Ecto neural progenitor cell (in vitro differentiated cells): ENCODE measurements around the gene ADAT2.
A peak's percentile ranks its signal among the peaks of the same experiment; 100 is the strongest.
"Not testable (repeated sequence)": the region's sequence is repeated elsewhere in the genome, so short reads cannot be mapped to it uniquely, and the experiment has no call there.

Experiments
- DNase-seq: peaks from one replicate; pipeline ENCODE4 v3.0.0-alpha.2; 2018; ENCODE audit warnings: low spot score

ADAT2 gene

GRCh38 chr6:143450453-143451371, at the start of gene ADAT2, which contains the start of gene PEX3:
TSS of gene ADAT2 (minus strand) at chr6:143450695. CDS start at chr6:143450658, 37 bp downstream.
TSS of gene PEX3 (plus strand) at chr6:143450805. CDS start at chr6:143451043, 238 bp downstream.
- DNase-seq = peak; percentile 96

- DNase-seq = no peak
Measured at GRCh38 chr6:143498428-143498827, 47.9 kb upstream of the ADAT2 start.

- no peak for DNase-seq
Measured at GRCh38 chr6:143496974-143497373, 46.5 kb upstream of the ADAT2 start.

DNA sequence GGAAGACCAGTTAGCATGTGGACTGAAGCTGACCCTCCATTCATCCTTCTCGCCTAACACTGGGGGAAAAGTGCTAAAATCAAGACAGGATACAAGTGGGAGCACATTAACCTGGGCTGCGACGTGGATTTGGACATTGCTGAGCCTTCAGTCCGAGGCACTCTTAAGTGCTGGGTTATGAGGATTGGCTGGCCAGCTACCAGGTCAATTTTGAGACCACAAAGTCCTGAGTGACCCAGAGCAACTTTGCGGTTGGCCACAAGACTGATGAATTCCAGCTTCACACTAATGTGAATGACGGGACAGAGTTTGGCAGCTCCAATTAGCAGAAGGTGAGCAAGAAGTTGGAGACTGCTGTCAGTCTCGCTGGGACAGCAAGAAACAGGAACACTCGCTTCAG, 40.3 kb upstream of the ADAT2 start:
- DNase-seq = no peak

- no peak for DNase-seq
Measured at GRCh38 chr6:143490244-143490643, 39.7 kb upstream of the ADAT2 start.

DNA sequence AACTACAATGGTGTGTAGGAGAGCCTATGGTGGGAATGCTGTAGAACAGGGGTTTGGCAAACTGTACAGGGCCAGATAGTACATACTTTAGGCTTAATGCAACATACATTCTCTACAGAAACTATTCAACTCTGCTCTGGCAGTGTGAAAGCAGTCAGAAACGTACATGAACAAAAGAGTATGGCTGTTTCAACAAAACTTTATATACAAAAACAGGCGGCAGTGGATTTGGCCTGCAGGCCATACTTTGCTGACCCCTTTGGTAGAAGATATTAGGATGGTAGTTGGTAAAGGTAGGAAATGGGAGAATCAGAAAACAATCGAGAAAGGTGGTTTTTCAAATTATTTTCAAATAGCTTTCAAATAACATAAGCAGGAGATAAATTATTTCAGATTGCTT, 36.3 kb upstream of the ADAT2 start:
- DNase-seq = no peak

DNA sequence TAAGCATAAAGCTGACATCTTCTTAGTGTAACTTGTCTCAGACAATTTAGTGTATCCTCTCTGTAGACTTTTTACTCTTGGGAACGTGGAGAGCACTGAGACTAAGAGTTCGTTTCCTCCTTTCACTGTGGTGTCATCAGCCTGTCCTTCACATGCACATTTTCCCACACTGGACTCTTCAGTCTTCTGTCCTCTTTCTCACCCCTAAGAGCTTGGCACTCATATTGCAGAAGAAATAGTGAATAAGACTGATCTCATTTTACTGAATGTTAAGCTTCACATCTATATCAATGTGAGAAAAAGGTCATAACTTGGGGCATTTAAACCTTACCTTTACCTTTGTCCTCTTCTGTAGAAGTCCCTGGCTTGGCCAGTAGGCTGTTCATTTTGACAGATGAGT, 35.5 kb upstream of the ADAT2 start:
- no peak for DNase-seq

GRCh38 chr6:143482593-143482992, 32.1 kb upstream of the ADAT2 start:
- DNase-seq = no peak

GRCh38 chr6:143478479-143479062, 28.1 kb upstream of the ADAT2 start:
- DNase-seq = no peak

- DNase-seq = no peak
Measured at GRCh38 chr6:143476545-143476944, 26.1 kb upstream of the ADAT2 start.

DNA sequence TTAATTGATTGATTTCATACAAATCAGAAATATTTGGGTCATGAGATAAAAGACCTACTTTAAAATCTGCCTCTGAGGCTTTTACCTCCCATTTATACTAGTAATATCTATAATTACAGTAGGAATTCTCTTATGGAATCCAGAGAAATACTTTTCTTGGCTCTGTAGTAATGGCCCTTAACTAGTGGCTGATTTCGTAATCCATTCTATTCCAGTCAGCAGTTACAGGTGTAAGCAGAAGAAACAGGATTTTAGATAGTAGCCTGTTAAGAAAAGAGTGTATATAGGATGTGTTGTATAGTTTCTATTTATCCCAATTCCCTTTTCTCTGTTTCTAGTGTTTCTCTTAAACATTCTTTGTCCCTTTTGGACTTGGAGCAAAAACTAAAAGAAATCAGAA, 21.3 kb upstream of the ADAT2 start:
- no peak for DNase-seq

DNA sequence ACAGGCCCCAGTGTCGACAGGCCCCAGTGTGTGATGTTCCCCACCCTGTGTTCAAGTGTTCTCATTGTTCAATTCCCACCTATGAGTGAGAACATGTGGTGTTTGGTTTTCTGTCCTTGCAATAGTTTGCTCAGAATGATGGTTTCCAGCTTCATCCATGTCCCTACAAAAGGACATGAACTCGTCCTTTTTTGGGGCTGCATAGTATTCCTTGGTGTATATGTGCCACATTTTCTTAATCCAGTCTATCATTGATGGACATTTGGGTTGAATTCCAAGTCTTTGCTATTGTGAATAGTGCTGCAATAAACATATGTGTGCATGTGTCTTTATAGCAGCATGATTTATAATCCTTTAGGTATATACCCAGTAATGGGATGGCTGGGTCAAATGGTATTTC, 18.3 kb upstream of the ADAT2 start:
- not testable (repeated sequence) for DNase-seq

DNA sequence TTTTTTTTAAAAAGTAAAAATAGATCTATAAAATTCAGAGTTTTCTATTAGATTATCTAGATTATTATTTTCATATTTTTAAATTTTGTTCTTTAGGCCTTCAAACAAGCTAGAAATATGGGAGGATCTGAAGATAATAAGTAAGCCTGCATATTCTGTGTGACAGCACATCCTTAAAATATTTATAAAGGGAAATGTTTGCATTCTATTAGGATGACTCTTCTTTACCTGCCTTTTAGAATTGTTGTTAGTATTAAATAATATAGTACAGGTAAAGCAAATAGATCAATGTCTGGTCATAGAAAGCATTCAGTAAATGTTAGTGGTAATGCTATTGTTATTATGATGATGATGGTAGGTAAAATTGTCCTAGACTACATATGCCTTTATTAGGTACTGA, 17.5 kb upstream of the ADAT2 start:
- DNase-seq = no peak

DNA sequence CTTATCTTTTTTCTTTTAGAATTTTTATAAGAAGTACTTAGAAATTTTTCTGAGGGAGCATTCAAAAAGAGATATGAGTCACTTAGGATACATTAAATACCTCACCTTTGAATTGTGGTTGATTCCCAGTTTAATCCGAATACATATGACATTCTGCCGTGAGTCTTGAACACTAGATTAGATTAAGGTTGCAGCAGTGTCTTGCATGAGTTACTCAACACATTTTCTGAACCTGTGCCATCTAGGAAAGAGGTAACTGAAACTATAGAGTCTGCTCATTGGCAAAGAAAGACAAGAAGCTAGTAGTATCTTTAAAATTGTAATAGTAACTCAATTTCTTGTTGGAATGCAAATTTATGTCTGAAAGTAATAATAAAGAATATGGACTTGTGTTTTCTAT, 15.1 kb upstream of the ADAT2 start:
- no peak for DNase-seq

DNA sequence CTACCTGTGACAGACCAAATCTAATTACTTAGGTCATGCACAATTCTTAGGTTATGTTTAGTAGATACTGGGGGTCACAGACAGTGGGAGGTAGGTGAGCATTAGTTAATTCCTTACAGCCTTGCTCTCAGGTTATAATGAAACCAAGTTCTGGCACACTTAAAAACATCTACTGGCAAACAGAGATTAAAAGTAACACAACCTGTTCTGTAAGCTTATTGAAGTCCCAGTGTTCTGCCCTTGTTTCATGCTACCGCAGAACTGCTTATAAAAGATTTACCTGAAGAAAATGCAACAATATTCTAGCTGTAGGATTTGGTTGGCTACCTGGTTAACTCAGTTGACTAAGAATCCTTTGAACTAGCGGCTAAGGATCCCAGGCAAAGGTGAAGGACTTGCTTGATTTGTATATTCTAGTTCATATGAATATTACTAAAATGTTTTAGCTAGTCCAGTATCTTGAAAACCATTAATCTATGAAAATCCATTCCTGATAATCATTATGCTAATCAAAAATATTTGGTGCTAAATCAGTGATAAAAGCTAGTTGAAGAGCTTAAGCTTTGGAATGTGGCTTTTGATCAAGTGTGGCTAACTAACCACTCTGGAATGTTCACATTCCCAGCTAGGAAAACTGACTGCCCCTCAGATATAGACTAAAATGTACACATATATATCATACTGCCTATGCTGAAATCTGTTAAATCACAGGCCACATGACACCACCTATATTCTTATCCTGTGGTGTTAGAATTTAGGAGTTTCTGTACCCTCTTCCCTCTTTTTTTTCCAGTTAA, 7.3 kb upstream of the ADAT2 start:
- DNase-seq = no peak

- DNase-seq = no peak
Measured at GRCh38 chr6:143451531-143451930, 1.0 kb upstream of the ADAT2 start.

GRCh38 chr6:143449714-143450452, 612 bp downstream of the ADAT2 start:
- peak; percentile 50 for DNase-seq

- DNase-seq = no peak
Measured at GRCh38 chr6:143449082-143449713, 1.3 kb downstream of the ADAT2 start.

DNA sequence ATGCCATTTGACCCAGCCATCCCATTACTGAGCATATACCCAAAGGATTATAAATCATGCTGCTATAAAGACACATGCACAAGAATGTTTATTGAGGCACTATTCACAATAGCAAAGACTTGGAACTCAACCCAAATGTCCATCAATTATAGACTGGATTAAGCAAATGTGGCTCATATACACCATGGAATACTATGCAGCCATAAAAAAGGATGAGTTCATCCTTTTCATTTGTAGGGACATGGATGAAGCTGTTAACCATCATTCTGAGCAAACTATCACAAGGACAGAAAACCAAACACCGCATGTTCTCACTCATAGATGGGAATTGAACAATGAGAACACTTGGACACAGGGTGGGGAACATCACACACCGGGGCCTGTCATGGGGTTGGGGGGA, 2.6 kb downstream of the ADAT2 start:
- DNase-seq = not testable (repeated sequence)

GRCh38 chr6:143443096-143443495, 7.4 kb downstream of the ADAT2 start:
- no peak for DNase-seq
